ENCODE results near the gene MYL5. TPM values are rescaled to one million over a fixed set of nuclear protein-coding genes. Genes with fewer than 3 reads are reported as not detected.

The MYL5 gene
- total RNA-seq, 2 experiments from 2014 or later, result 14.7 to 17.8 TPM

GRCh38 chr4:723751-724530 lies 49.6 kb downstream of the MYL5 start:
- POLR2A ChIA-PET, result no interaction called here

GRCh38 chr4:725391-726234 lies 51.3 kb downstream of the MYL5 start:
- Mint-ChIP-seq H3K4me3 (no peak overlapping the region), H3K9me3 (no peaks in the 10 kb centered on the region), H3K4me1 (ENCODE audit: low read depth) (peaks cover 4% of the 10 kb centered on the region), H3K27ac (no peak overlapping the region), H3K27me3 (no peaks in the 10 kb centered on the region), H3K36me3 (ENCODE audit: low read depth) (peaks cover 20% of the 10 kb centered on the region)
- TF ChIP-seq, protein P1, sequence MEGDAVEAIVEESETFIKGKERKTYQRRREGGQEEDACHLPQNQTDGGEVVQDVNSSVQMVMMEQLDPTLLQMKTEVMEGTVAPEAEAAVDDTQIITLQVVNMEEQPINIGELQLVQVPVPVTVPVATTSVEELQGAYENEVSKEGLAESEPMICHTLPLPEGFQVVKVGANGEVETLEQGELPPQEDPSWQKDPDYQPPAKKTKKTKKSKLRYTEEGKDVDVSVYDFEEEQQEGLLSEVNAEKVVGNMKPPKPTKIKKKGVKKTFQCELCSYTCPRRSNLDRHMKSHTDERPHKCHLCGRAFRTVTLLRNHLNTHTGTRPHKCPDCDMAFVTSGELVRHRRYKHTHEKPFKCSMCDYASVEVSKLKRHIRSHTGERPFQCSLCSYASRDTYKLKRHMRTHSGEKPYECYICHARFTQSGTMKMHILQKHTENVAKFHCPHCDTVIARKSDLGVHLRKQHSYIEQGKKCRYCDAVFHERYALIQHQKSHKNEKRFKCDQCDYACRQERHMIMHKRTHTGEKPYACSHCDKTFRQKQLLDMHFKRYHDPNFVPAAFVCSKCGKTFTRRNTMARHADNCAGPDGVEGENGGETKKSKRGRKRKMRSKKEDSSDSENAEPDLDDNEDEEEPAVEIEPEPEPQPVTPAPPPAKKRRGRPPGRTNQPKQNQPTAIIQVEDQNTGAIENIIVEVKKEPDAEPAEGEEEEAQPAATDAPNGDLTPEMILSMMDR (IDR thresholded peaks at IDR 0.05), result no peak
- DNase-seq (no peak), ATAC-seq (no peak)
- ChIA-PET CTCF (no interaction called here), POLR2A (no interaction called here)
- intact Hi-C loops (cut with micrococcal nuclease), result no loop called here

More at GRCh38 chr4:723751-724530, 49.6 kb downstream of the MYL5 start:
- Mint-ChIP-seq H3K36me3 (ENCODE audit: low read depth) (peaks cover 19% of the 10 kb centered on the region), H3K4me3 (no peak overlapping the region), H3K27me3 (no peaks in the 10 kb centered on the region), H3K4me1 (ENCODE audit: low read depth) (peaks cover 7% of the 10 kb centered on the region), H3K27ac (no peak overlapping the region), H3K9me3 (no peaks in the 10 kb centered on the region)
- ATAC-seq (no peak), DNase-seq (no peak)
- intact Hi-C loops (cut with micrococcal nuclease), result no loop called here
- TF ChIP-seq, protein P1 (IDR thresholded peaks at IDR 0.05), result no peak
- CTCF ChIA-PET, result interaction anchor here (1.2 kb wide), 1 partner anchor 19 kb away, joined by 4 read pairs; no protein-coding TSS in a partner anchor

DNA sequence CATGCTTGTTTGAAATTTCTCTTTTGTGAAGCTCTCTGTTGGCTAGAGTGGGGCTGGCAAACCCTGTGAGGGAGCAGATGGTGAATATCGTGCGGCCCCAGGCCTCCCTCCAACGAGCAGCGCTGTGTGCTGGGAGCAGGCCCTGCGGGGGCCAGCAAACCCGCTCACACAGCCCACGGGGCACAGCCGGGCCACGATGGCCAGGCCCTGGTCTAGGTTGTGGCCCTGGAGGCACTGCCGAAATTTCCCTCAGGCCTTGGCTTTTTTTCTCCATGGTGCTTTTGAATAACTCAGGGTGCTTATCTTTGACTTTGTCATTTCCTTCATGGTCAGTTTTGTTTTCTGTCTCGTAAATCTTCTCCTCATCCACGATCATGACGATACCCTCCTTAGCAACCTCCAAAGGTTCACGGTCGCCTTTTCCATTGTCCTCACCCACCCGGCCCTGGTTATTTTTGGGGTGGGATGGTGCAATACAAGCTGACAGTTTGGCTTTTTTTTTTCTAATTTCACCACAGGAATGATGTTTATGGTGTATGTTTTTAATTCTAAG lies 52.0 kb downstream of the MYL5 start:
- Mint-ChIP-seq H3K27ac (no peak overlapping the region), H3K27me3 (no peaks in the 10 kb centered on the region), H3K36me3 (ENCODE audit: low read depth) (peaks cover 23% of the 10 kb centered on the region), H3K9me3 (no peaks in the 10 kb centered on the region), H3K4me3 (no peak overlapping the region), H3K4me1 (ENCODE audit: low read depth) (peaks cover 4% of the 10 kb centered on the region)
- CTCF ChIA-PET, result no interaction called here
- DNase-seq, result no peak
- TF ChIP-seq, protein P1 (IDR thresholded peaks at IDR 0.05), result no peak
- POLR2A ChIA-PET, result no interaction called here
- no peak for ATAC-seq
- intact Hi-C loops (cut with micrococcal nuclease), result no loop called here

DNA sequence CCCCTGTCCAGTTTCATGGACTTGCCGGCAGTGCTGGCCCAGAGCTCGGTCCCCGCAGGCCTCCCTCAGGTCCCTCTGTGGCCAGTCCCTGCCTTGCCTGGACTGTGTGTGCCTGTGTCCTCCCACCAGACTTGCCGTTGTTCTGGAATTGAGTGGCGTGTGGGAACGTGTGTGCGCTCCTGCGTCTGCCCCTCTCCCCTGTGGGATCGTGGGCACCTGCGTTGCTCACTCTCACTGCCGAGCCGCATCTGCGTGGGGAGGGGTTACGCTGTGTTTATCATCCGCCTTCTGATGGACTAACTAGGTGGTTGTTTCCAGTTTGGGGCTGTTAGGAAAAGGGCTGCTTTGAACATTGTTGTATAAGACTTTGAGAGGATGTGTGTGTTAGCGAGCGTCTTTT lies 52.5 kb downstream of the MYL5 start:
- ChIA-PET CTCF (no interaction called here), POLR2A (no interaction called here)
- DNase-seq (no peak), ATAC-seq (no peak)
- Mint-ChIP-seq H3K36me3 (ENCODE audit: low read depth) (peaks cover 18% of the 10 kb centered on the region), H3K9me3 (no peaks in the 10 kb centered on the region), H3K4me3 (no peak overlapping the region), H3K4me1 (ENCODE audit: low read depth) (peaks cover 4% of the 10 kb centered on the region), H3K27ac (no peak overlapping the region), H3K27me3 (no peaks in the 10 kb centered on the region)
- intact Hi-C loops (cut with micrococcal nuclease), result no loop called here
- TF ChIP-seq, protein P1 (IDR thresholded peaks at IDR 0.05), result no peak

- intact Hi-C loops (cut with micrococcal nuclease), result no loop called here
- TF ChIP-seq, protein P1 (IDR thresholded peaks at IDR 0.05), result no peak
These were observed 53.2 kb downstream of the MYL5 start for GRCh38 chr4:727576-727975.

More at GRCh38 chr4:727576-727975, 53.2 kb downstream of the MYL5 start:
- Mint-ChIP-seq H3K27me3 (no peaks in the 10 kb centered on the region), H3K4me1 (ENCODE audit: low read depth) (peaks cover 4% of the 10 kb centered on the region), H3K4me3 (no peak overlapping the region), H3K36me3 (ENCODE audit: low read depth) (peaks cover 13% of the 10 kb centered on the region), H3K27ac (no peak overlapping the region), H3K9me3 (no peaks in the 10 kb centered on the region)
- POLR2A ChIA-PET, result no interaction called here
- ATAC-seq (no peak), DNase-seq (no peak)
- CTCF ChIA-PET, result no interaction called here

All from activated CD8-positive, alpha-beta T cell treated with anti-CD3 and anti-CD28 coated beads for 36 hours (primary cell).